ENCODE results near the gene POLDIP3. TPM values are rescaled to one million over a fixed set of nuclear protein-coding genes. Genes with fewer than 3 reads are reported as not detected.
A peak's percentile ranks its signal among the peaks of the same experiment; 100 is the strongest.

Gene POLDIP3, protein sequence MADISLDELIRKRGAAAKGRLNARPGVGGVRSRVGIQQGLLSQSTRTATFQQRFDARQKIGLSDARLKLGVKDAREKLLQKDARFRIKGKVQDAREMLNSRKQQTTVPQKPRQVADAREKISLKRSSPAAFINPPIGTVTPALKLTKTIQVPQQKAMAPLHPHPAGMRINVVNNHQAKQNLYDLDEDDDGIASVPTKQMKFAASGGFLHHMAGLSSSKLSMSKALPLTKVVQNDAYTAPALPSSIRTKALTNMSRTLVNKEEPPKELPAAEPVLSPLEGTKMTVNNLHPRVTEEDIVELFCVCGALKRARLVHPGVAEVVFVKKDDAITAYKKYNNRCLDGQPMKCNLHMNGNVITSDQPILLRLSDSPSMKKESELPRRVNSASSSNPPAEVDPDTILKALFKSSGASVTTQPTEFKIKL
- 10 to 100 TPM; 17.1 to 22.6 (median 21.1) TPM for total RNA-seq
- long read RNA-seq = 0 reads

DNA sequence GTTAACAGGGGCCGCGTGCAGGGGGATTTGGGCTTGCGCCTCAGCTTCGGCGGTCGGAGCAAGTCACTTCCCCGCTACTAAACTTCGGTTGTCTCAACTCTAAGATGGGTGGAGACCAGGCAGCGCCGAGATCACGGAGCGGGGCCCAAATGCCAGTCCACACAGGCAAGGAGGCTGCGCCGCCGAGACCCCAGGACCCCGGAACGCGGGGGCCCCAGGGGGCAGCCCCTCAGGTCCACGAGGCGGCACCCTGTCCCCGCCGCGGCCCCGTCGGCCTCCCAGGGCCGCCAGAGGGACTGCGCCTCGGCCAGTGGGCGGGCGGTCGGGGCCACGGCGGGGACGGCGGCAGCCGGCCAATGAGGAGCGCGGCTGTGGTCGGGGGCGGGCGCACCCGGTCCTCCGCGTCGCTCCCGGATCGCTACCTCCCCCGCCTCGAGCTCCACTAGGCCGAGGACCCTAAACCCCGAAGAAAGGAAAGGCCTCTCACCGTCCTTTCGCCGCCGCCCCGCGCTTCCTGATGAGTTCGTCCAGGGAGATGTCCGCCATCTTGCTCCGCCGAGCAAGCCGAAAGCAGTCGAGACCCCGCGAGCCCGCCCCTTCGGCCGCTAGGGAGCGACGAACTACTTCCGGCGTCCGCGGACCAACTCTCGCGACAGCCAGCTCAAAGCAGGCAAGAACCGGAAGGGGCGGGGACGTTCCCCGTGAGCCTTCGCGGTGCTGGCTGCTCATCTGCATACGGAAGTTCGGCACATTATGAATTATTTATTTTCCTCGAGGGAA, at the start of gene POLDIP3:
Gene POLDIP3, minus strand, starts transcription at position 572 of the 780 bp plus-strand sequence. Its CDS starts 26 bp downstream, at position 546.
- H3K4me1 ChIP-seq = peaks cover 0 to 32% (median 20%) of the 10 kb centered on the region in 4 donors
- peak; percentile 67 for TF ChIP-seq POLR2A (IDR thresholded peaks at IDR 0.05)
- TF ChIP-seq, protein P1, sequence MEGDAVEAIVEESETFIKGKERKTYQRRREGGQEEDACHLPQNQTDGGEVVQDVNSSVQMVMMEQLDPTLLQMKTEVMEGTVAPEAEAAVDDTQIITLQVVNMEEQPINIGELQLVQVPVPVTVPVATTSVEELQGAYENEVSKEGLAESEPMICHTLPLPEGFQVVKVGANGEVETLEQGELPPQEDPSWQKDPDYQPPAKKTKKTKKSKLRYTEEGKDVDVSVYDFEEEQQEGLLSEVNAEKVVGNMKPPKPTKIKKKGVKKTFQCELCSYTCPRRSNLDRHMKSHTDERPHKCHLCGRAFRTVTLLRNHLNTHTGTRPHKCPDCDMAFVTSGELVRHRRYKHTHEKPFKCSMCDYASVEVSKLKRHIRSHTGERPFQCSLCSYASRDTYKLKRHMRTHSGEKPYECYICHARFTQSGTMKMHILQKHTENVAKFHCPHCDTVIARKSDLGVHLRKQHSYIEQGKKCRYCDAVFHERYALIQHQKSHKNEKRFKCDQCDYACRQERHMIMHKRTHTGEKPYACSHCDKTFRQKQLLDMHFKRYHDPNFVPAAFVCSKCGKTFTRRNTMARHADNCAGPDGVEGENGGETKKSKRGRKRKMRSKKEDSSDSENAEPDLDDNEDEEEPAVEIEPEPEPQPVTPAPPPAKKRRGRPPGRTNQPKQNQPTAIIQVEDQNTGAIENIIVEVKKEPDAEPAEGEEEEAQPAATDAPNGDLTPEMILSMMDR (IDR thresholded peaks at IDR 0.05) = peak; percentile 19 to 46 (median 32)
- no peaks in the 10 kb centered on the region for H3K27me3 ChIP-seq
- DNase-seq (peak; percentile 99), ATAC-seq (peak; percentile 83 to 88 (median 86))
- intact Hi-C loops (cut with DNase I) = no loop called here
- peak within 1 kb of the TSS; percentile 92 to 96 (median 94) for H3K27ac ChIP-seq
- peaks cover 0 to 6% (median 0%) of the 10 kb centered on the region in 4 donors for H3K36me3 ChIP-seq
- no peaks in the 10 kb centered on the region for H3K9me3 ChIP-seq
- H3K4me3 ChIP-seq = peak within 1 kb of the TSS; percentile 88 to 94 (median 93)
- under 1% methylated on average over 35 of the region's 85 CpGs for WGBS (ENCODE audit: insufficient coverage, low coverage, low lambda C conversion rate, missing lambda C conversion rate)

DNA sequence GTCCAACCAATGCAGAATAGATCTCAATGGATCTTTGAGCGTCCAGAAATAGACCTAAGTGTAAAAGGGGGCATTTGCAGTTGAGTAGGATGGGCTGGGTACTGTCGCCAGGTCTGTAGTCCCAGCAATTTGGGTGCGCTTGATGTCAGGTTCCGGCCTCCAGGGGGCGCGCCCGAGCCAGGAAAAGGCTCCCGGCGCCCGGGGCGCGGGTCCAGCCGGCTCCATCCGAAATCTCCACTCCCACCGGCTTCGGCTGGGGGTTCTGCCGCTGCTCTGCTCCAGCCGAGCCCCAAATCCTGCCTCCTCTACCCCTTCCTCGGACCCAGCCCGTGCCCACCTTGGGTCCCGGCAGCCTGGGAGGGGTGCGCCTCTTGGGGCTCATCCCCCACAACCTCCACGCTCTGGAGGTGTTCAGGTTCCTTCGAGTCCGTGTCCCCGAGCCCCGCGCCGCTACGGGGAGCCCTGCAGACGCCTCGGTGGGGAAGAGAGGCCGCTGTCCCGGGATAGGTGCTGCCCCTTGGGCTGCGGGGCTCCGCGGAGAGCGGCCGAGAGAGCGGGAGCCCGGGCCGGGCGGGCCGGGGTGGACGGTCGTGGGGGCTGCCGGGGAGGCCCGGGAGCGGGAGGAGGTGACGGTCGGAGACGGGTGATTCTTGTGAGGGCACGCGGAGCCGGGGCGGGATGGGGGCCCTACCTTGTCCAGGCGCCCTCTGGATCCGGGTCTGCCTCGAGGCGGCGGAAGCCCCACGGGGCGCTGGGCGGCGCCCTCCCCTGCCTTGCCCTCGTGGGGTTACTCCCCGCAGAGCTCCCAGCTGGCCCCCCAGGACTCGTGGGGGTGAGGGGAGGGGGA, 47.5 kb upstream of the POLDIP3 start:
- no peaks in the 10 kb centered on the region for H3K36me3 ChIP-seq
- peak overlapping the region; percentile 44 to 56 (median 45) for H3K4me3 ChIP-seq
- TF ChIP-seq, protein P1 (IDR thresholded peaks at IDR 0.05) = peak; percentile 75 to 92 (median 84)
- TF ChIP-seq POLR2A (IDR thresholded peaks at IDR 0.05) = no peak
- intact Hi-C loops (cut with DNase I) = no loop called here
- no peak overlapping the region for H3K27ac ChIP-seq
- H3K4me1 ChIP-seq = peaks cover 0 to 12% (median 0%) of the 10 kb centered on the region in 4 donors
- ATAC-seq (peak; percentile 92 to 98 (median 94)), DNase-seq (peak; percentile 80 to 85 (median 82))
- WGBS (ENCODE audit: insufficient coverage, low coverage, low lambda C conversion rate, missing lambda C conversion rate) = 0% methylated on average over 5 of the region's 68 CpGs
- no peaks in the 10 kb centered on the region for H3K27me3 ChIP-seq
- H3K9me3 ChIP-seq = no peaks in the 10 kb centered on the region

DNA sequence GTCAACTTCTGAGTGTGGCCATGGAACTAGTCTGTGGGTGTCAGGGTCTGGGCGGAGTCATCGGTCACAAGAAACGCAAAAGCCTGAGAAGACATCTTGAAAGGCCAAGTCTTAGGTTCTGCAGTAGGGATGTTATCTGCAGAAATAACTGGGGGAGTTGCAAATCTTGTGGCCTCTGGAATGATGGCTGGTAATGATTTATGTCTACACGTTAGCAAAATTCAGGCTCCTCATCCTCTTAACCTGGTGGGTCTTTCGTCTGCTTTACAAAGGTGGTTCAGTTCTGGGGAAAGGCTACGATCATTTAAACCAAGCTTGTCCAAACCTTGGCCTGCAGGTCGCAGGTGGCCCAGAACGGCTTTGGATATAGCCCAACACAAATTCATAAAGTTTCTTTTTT, 41.9 kb upstream of the POLDIP3 start:
- 92% methylated on average over 3 of the region's 8 CpGs for WGBS (ENCODE audit: insufficient coverage, low coverage, low lambda C conversion rate, missing lambda C conversion rate)
- Histone ChIP-seq H3K27me3 (no peaks in the 10 kb centered on the region), H3K27ac (no peak overlapping the region), H3K9me3 (no peaks in the 10 kb centered on the region), H3K4me3 (no peak overlapping the region), H3K36me3 (no peaks in the 10 kb centered on the region), H3K4me1 (peaks cover 0 to 25% (median 7%) of the 10 kb centered on the region in 4 donors)
- TF ChIP-seq, protein P1 (IDR thresholded peaks at IDR 0.05) = no peak
- no peak for TF ChIP-seq POLR2A (IDR thresholded peaks at IDR 0.05)
- ATAC-seq (no peak), DNase-seq (no peak)
- intact Hi-C loops (cut with DNase I) = no loop called here

DNA sequence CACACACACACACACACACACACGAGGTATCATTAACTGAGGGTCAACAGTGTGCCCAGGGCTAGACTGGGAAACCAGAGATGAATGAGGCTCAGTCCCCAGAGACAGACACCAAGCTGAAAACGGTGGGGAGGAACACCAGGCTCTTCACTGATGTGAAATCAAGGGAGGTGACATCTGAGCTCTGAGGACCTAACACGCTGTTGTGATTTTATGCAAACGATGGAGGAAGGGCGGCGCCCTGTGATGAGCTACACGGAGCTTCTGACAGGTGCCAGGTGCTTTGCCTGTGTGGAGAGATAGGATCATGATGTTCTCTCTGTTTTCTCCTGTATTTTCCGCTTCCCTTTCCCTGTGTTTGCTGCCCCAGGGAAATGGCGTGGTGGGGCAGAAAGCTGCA, 41.0 kb upstream of the POLDIP3 start:
- Histone ChIP-seq H3K27me3 (no peaks in the 10 kb centered on the region), H3K4me3 (no peak overlapping the region), H3K27ac (no peak overlapping the region), H3K4me1 (peaks cover 0 to 25% (median 7%) of the 10 kb centered on the region in 4 donors), H3K9me3 (no peaks in the 10 kb centered on the region), H3K36me3 (no peaks in the 10 kb centered on the region)
- intact Hi-C loops (cut with DNase I) = no loop called here
- TF ChIP-seq, protein P1 (IDR thresholded peaks at IDR 0.05) = no peak
- TF ChIP-seq POLR2A (IDR thresholded peaks at IDR 0.05) = no peak
- ATAC-seq (no peak), DNase-seq (no peak)
- 58% methylated on average over 6 of the region's 9 CpGs for WGBS (ENCODE audit: insufficient coverage, low coverage, low lambda C conversion rate, missing lambda C conversion rate)
